Lung (tissue), 12 donors: ENCODE measurements around the gene MLF2. TPM values are rescaled to one million over a fixed set of nuclear protein-coding genes. Genes with fewer than 3 reads are reported as not detected.
A peak's percentile ranks its signal among the peaks of the same experiment; 100 is the strongest.

Experiments
- ATAC-seq: fragments of 200-7000 bp; cut with Tn5 transposase; one replicate; pipeline ENCODE4 v1.9.1; 2020; ENCODE audit warnings: moderate number of reproducible peaks; ENCODE audit not compliant: insufficient read depth, low FRiP score
- DNase-seq, 3 donors: peaks; one replicate each; pipeline ENCODE4 v3.0.0-alpha.2; 2013 to 2017
- H3K27ac ChIP-seq, 2 donors: one replicate each; pipeline ENCODE4 v1.5.1; 2013; ENCODE audit warnings: mild to moderate bottlenecking in 2 of 2, moderate library complexity in 2 of 2, control low read depth in 1 of 2, inconsistent platforms in 1 of 2, low read depth in 1 of 2, low read length in 1 of 2
- H3K27me3 ChIP-seq, 3 donors: one replicate each; pipeline ENCODE4 v1.5.1; 2013; ENCODE audit warnings: low read length in 2 of 3; ENCODE audit not compliant: control insufficient read depth in 3 of 3, insufficient read depth in 3 of 3
- H3K36me3 ChIP-seq, 4 donors: one replicate each; pipeline ENCODE4 v1.5.1; 2013; ENCODE audit warnings: low read length in 4 of 4, mild to moderate bottlenecking in 1 of 4, moderate library complexity in 1 of 4; ENCODE audit not compliant: control insufficient read depth in 4 of 4, insufficient read depth in 4 of 4
- H3K4me1 ChIP-seq, 5 donors: one replicate each; pipeline ENCODE4 v1.5.1; 2013; ENCODE audit warnings: low read length in 5 of 5, mild to moderate bottlenecking in 2 of 5, moderate library complexity in 1 of 5; ENCODE audit not compliant: control insufficient read depth in 5 of 5, insufficient read depth in 5 of 5
- H3K4me3 ChIP-seq: one replicate; pipeline ENCODE4 v1.5.1; 2013; ENCODE audit warnings: mild to moderate bottlenecking, control low read depth, moderate library complexity
- H3K9ac ChIP-seq, 2 donors: one replicate each; pipeline ENCODE4 v1.5.1; 2013; ENCODE audit warnings: low read length in 2 of 2, control low read depth in 1 of 2; ENCODE audit not compliant: insufficient read depth in 1 of 2
- H3K9me3 ChIP-seq, 4 donors: one replicate each; pipeline ENCODE4 v1.5.1; 2013; ENCODE audit warnings: low read length in 3 of 4, mild to moderate bottlenecking in 1 of 4, moderate library complexity in 1 of 4; ENCODE audit not compliant: control insufficient read depth in 4 of 4, insufficient read depth in 3 of 4
- WGBS, 2 donors: extraction: QIAGEN DNeasy Blood & Tissue Kit; methylation state at CpG; one replicate each; pipeline ENCODE4 v1.1.7; 2013; 5-methylcytosine and 5-hydroxymethylcytosine counted together
- polyA plus RNA-seq, 2 donors: library from polyadenylated mRNA; stranded (reverse); fragments of 200-250 nt; gene quantifications; one replicate each; pipeline ENCODE4 v1.2.1, GENCODE V29; 2013
- total RNA-seq, 2 donors: library from RNA; depleted of rRNA in 1 of 2; stranded (reverse); fragments of >200 nt in 1 of 2; gene quantifications; one replicate each; pipeline ENCODE4 v1.2.1, GENCODE V29; 2014 to 2021
- TF ChIP-seq, protein P1 (sequence below): IDR thresholded peaks from 2 replicates; pipeline ENCODE4 v1.5.1; 2012; ENCODE audit warnings: mild to moderate bottlenecking; ENCODE audit errors: control extremely low read depth, extremely low read depth
- donor health status: control.
- donor health status: control.
- donor health status: Bipolar disorder and iron deficiency.
- donor health status: healthy.
- donor health status: DM: yes; HTN: yes; CAD: no.

MLF2 gene
- total and polyA plus RNA-seq, 4 donors: 95.9 to 171 (median 164) TPM

DNA sequence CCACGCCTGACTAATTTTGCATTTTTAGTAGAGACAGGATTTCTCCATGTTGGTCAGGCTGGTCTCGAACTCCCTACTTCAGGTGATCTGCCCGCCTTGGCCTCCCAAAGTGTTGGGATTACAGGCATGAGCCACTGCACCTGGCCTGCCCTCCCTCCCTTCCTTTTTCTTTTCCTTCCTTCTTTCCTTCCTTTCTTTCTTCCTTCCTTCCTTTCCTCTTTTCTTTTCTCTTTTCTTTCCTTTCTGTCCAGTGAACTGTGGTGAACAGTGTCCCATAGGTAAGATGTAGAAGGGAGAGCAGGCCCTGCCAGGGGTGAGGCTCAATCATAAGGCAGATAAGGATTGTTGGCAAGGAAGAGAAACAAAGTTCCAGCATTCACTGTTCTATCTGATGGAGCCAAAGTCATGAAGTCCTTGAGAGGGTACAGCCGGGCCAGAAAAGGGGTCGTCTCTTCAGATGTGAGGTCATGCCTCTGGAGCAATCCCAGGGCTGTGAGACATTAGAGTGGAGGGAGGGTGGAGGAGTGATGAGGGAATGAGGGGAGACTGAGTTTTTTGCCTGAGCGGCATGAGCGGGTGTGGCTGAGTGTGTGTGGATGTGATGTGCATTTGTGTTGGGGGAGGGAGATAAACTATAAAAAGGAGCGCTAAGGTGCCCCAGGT lies 4.2 kb upstream of the MLF2 start:
- no peaks in the 10 kb centered on the region for H3K9me3 ChIP-seq
- ATAC-seq (no peak), DNase-seq (peak in 2 of 3 donors; percentile 55 to 63)
- H3K27me3 ChIP-seq: no peaks in the 10 kb centered on the region
- TF ChIP-seq, protein P1, sequence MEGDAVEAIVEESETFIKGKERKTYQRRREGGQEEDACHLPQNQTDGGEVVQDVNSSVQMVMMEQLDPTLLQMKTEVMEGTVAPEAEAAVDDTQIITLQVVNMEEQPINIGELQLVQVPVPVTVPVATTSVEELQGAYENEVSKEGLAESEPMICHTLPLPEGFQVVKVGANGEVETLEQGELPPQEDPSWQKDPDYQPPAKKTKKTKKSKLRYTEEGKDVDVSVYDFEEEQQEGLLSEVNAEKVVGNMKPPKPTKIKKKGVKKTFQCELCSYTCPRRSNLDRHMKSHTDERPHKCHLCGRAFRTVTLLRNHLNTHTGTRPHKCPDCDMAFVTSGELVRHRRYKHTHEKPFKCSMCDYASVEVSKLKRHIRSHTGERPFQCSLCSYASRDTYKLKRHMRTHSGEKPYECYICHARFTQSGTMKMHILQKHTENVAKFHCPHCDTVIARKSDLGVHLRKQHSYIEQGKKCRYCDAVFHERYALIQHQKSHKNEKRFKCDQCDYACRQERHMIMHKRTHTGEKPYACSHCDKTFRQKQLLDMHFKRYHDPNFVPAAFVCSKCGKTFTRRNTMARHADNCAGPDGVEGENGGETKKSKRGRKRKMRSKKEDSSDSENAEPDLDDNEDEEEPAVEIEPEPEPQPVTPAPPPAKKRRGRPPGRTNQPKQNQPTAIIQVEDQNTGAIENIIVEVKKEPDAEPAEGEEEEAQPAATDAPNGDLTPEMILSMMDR: no peak
- 81 to 93% methylated on average over 8 of the region's 8 CpGs for WGBS, 2 donors
- H3K27ac ChIP-seq: no peak overlapping the region
- no peak overlapping the region for H3K4me3 ChIP-seq
- H3K36me3 ChIP-seq: no peaks in the 10 kb centered on the region
- peaks cover 0 to 30% (median 25%) of the 10 kb centered on the region in 5 donors for H3K4me1 ChIP-seq
- H3K9ac ChIP-seq: no peak overlapping the region

GRCh38 chr12:6754411-6754810 lies 1.5 kb upstream of the MLF2 start:
- H3K27me3 ChIP-seq: no peaks in the 10 kb centered on the region
- DNase-seq (peak in 1 of 3 donors; percentile 20), ATAC-seq (no peak)
- TF ChIP-seq, protein P1: no peak
- peaks cover 0 to 24% (median 18%) of the 10 kb centered on the region in 4 donors for H3K36me3 ChIP-seq
- peaks cover 0 to 32% (median 18%) of the 10 kb centered on the region in 5 donors for H3K4me1 ChIP-seq
- WGBS, 2 donors: 95 to 96% methylated on average over 2 of the region's 2 CpGs
- H3K9me3 ChIP-seq: no peaks in the 10 kb centered on the region
- no peak overlapping the region for H3K27ac ChIP-seq
- H3K9ac ChIP-seq: no peak overlapping the region
- no peak overlapping the region for H3K4me3 ChIP-seq

GRCh38 chr12:6753772-6754356 lies 923 bp upstream of the MLF2 start:
- peak overlapping the region; percentile 13 to 35 for H3K27ac ChIP-seq
- 1% methylated on average over 7 of the region's 7 CpGs for WGBS, 2 donors
- H3K9ac ChIP-seq: peak overlapping the region in 1 of 2 donors; percentile 50
- H3K9me3 ChIP-seq: no peaks in the 10 kb centered on the region
- DNase-seq (peak in 1 of 3 donors; percentile 40), ATAC-seq (no peak)
- TF ChIP-seq, protein P1: no peak
- no peak overlapping the region for H3K4me3 ChIP-seq
- no peaks in the 10 kb centered on the region for H3K27me3 ChIP-seq
- peaks cover 2 to 29% (median 23%) of the 10 kb centered on the region in 4 donors for H3K36me3 ChIP-seq
- H3K4me1 ChIP-seq: peaks cover 0 to 29% (median 13%) of the 10 kb centered on the region in 5 donors
